GM21390 (cell line): ENCODE data around the gene ZNF66.
A peak's percentile ranks its signal among the peaks of the same experiment; 100 is the strongest.
"Not testable (repeated sequence)": the region's sequence is repeated elsewhere in the genome, so short reads cannot be mapped to it uniquely, and the experiment has no call there.

ENCODE experiments used
- ATAC-seq: cut with Tn5 transposase; IDR thresholded peaks from one replicate; pipeline ENCODE4 v1.9.1; 2021; ENCODE audit not compliant: unreplicated experiment

The ZNF66 gene

GRCh38 chr19:20776083-20777076 is at the start of gene ZNF66:
Gene ZNF66 (plus strand): TSS chr19:20776304. CDS start chr19:20776448, 144 bp downstream.
- peak; percentile 98 for ATAC-seq

GRCh38 chr19:20750169-20750568 is 25.9 kb upstream of the ZNF66 start:
- ATAC-seq, result not testable (repeated sequence)

- not testable (repeated sequence) for ATAC-seq
Measured at GRCh38 chr19:20752291-20752690, 23.8 kb upstream of the ZNF66 start.

- not testable (repeated sequence) for ATAC-seq
Measured at GRCh38 chr19:20769225-20769736, 6.8 kb upstream of the ZNF66 start.

GRCh38 chr19:20787786-20788185 is 11.7 kb downstream of the ZNF66 start:
- no peak for ATAC-seq

- ATAC-seq, result no peak
Measured at GRCh38 chr19:20791806-20792205, 15.7 kb downstream of the ZNF66 start.

GRCh38 chr19:20806311-20807262 is 30.5 kb downstream of the ZNF66 start:
- not testable (repeated sequence) for ATAC-seq

- ATAC-seq, result no peak
Measured at GRCh38 chr19:20840371-20840770, 64.3 kb downstream of the ZNF66 start.
